PC-9 (cell line): Measurements from ENCODE around the gene TRAPPC11.

ENCODE experiments used
- EZH2 ChIP-seq: fragments of 200-600 bp; sonication (generic); IDR thresholded peaks from 2 replicates; pipeline ENCODE4 v1.8.0; 2017; ENCODE audit warnings: antibody characterized with exemption, low read depth
- TF ChIP-seq, protein P1 (sequence below): fragments of 200-600 bp; sonication (generic); conservative IDR thresholded peaks from 2 replicates; pipeline ENCODE4 v1.6.1; 2017; ENCODE audit warnings: mixed run types, antibody characterized with exemption, mild to moderate bottlenecking, moderate library complexity

DNA sequence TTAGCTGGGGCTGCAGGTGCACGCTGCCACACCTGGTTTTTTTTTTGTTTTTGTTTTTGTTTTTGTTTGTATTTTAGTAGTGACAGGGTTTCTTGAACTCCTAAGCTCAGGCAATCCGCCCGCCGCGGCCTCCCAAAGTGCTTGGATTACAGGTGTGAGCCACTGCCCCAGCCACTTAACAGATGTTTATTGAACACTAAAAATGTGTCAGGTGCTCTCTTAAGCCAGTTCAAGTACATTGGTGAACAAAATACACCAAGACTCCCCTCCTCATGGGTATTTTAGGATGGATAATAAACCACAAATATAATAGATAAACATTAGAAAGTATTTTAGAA, 69.9 kb downstream of the TRAPPC11 start:
- TF ChIP-seq, protein P1, sequence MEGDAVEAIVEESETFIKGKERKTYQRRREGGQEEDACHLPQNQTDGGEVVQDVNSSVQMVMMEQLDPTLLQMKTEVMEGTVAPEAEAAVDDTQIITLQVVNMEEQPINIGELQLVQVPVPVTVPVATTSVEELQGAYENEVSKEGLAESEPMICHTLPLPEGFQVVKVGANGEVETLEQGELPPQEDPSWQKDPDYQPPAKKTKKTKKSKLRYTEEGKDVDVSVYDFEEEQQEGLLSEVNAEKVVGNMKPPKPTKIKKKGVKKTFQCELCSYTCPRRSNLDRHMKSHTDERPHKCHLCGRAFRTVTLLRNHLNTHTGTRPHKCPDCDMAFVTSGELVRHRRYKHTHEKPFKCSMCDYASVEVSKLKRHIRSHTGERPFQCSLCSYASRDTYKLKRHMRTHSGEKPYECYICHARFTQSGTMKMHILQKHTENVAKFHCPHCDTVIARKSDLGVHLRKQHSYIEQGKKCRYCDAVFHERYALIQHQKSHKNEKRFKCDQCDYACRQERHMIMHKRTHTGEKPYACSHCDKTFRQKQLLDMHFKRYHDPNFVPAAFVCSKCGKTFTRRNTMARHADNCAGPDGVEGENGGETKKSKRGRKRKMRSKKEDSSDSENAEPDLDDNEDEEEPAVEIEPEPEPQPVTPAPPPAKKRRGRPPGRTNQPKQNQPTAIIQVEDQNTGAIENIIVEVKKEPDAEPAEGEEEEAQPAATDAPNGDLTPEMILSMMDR: no peak
- no peak for TF ChIP-seq EZH2
